ENCODE results near the gene CTDSPL.

The CTDSPL gene

DNA sequence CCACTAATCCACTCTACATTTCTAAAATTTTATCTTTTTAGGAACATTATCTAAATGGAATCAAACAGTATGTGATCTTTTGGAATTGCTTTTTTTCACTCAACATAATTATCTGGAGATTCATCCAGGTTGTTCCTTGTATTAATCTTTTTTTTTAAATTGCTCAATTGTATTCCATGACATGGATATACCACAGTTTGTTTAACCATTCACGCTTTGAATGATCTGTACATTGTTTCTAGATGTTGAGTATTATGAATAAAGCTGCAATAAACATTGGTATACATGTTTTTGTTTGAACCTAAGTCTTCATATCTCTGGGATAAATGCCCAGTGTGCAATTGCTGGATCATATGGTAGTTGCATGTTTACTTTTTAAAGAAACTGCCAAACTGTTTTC lies 5.5 kb downstream of the CTDSPL start:
- no peaks in the 10 kb centered on the region for H3K36me3 ChIP-seq
- DNase-seq = no peak
- H3K4me3 ChIP-seq = no peak overlapping the region
- intact Hi-C loops (cut with DNase I; ENCODE audit: low total_unique reads) = no loop called here
- TF ChIP-seq, protein P1, sequence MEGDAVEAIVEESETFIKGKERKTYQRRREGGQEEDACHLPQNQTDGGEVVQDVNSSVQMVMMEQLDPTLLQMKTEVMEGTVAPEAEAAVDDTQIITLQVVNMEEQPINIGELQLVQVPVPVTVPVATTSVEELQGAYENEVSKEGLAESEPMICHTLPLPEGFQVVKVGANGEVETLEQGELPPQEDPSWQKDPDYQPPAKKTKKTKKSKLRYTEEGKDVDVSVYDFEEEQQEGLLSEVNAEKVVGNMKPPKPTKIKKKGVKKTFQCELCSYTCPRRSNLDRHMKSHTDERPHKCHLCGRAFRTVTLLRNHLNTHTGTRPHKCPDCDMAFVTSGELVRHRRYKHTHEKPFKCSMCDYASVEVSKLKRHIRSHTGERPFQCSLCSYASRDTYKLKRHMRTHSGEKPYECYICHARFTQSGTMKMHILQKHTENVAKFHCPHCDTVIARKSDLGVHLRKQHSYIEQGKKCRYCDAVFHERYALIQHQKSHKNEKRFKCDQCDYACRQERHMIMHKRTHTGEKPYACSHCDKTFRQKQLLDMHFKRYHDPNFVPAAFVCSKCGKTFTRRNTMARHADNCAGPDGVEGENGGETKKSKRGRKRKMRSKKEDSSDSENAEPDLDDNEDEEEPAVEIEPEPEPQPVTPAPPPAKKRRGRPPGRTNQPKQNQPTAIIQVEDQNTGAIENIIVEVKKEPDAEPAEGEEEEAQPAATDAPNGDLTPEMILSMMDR (IDR thresholded peaks at IDR 0.05) = no peak
- no peaks in the 10 kb centered on the region for H3K27me3 ChIP-seq
- peaks cover 0 to 30% (median 16%) of the 10 kb centered on the region in 4 donors for H3K4me1 ChIP-seq
- peaks cover 0 to 12% (median 0%) of the 10 kb centered on the region in 3 donors for H3K9me3 ChIP-seq
- no peak overlapping the region for H3K27ac ChIP-seq

DNA sequence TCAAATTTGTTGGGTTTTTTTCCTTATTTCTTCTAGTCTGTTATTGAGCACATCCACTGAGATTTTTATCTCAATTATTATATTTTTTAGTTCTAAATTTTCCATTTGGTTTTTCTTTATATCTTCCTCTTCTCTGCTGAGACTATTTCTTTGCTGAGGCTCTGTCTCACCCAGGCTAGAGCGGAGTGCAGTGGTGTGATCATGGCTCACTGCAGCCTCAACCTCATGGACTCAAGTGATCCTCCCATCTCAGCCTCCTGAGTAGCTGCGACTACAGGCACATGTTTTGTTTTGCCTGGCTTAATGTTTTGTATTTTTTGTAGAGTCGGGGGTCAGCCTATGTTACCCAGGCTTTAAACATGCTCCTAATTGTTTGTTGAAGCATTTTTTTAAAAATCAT lies 10.2 kb downstream of the CTDSPL start:
- H3K27me3 ChIP-seq = no peaks in the 10 kb centered on the region
- TF ChIP-seq, protein P1 (IDR thresholded peaks at IDR 0.05) = no peak
- H3K9me3 ChIP-seq = peaks cover 0 to 12% (median 0%) of the 10 kb centered on the region in 3 donors
- H3K27ac ChIP-seq = no peak overlapping the region
- H3K4me1 ChIP-seq = no peaks in the 10 kb centered on the region
- no peak for DNase-seq
- H3K36me3 ChIP-seq = no peaks in the 10 kb centered on the region
- H3K4me3 ChIP-seq = no peak overlapping the region
- intact Hi-C loops (cut with DNase I; ENCODE audit: low total_unique reads) = no loop called here

DNA sequence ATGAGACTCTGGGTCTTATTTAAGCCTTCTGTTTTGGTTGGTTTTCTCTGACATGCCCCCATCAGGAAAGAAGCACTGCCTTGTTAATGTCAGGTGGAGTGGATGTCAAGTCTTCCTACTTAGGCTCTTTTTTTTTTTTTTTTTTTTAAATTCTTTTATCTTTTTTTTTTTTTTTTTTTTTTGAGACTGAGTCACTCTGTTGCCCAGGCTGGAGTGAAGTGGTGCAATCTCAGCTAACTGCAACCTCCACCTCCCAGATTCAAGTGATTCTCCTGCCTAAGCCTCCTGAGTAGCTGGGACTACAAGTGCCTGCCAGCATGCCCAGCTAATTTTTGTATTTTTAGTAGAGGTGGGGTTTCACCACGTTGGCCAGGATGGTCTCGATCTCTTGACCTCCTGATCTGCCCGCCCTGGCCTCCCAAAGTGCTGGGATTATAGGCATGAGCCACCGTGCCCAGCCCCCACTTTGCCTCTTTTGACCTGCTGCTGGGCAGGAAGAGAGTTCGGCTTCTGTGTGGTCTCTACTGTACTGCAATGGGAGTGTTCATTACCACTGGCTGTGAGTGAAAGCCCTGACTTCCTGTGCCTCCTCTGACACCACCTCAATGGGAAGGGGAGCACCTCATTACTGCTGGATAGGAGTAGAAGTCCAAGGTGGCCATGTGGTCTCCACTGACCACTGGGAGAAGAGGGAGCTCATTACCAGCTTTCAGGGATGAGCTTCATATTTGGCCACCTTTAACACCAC lies 10.9 kb downstream of the CTDSPL start:
- DNase-seq = no peak
- H3K9me3 ChIP-seq = peaks cover 0 to 12% (median 0%) of the 10 kb centered on the region in 3 donors
- TF ChIP-seq, protein P1 (IDR thresholded peaks at IDR 0.05) = no peak
- H3K27ac ChIP-seq = no peak overlapping the region
- intact Hi-C loops (cut with DNase I; ENCODE audit: low total_unique reads) = no loop called here
- H3K4me1 ChIP-seq = no peaks in the 10 kb centered on the region
- no peaks in the 10 kb centered on the region for H3K36me3 ChIP-seq
- no peak overlapping the region for H3K4me3 ChIP-seq
- no peaks in the 10 kb centered on the region for H3K27me3 ChIP-seq

DNA sequence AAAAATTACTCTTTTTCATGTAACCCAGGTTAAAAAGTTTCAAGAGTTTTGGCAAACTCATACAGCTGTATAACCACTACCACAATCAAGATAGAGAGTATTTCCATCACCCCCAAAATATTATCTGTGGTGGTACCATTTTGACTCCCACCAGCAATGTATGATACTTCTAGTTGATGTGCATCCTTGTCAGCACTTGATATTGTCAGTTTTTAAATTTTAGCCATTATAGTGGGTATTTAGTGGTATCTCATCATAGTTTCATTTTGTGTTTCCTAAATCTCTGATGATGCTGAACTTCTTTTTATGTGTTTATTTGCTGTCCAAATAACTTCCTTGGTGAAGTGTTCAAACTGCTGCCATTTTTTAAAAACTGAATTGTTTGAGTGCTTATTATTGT lies 14.6 kb downstream of the CTDSPL start:
- intact Hi-C loops (cut with DNase I; ENCODE audit: low total_unique reads) = no loop called here
- peaks cover 0 to 15% (median 3%) of the 10 kb centered on the region in 4 donors for H3K4me1 ChIP-seq
- no peaks in the 10 kb centered on the region for H3K36me3 ChIP-seq
- H3K27me3 ChIP-seq = no peaks in the 10 kb centered on the region
- peaks cover 0 to 8% (median 0%) of the 10 kb centered on the region in 3 donors for H3K9me3 ChIP-seq
- H3K4me3 ChIP-seq = no peak overlapping the region
- no peak overlapping the region for H3K27ac ChIP-seq
- TF ChIP-seq, protein P1 (IDR thresholded peaks at IDR 0.05) = no peak
- DNase-seq = no peak

DNA sequence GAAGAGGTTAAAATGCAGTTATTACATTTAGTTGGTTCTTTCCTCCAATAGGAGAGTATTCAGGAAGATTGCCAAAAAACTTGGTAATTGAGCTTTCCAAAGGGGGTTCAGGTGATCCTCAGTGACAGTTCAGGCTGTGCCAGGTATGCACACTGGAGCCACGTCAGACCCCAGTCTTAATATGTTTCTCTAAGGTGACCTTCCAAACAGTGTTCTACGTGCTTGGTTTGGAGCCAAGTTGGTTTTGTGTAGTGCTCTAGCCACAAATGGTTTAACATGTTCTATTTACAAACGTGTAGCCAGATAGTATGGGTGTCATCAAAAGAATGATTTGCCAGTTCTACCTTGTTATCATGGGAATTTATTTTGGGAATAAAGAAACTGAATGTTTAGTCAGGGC lies 21.0 kb downstream of the CTDSPL start:
- Histone ChIP-seq H3K9me3 (no peaks in the 10 kb centered on the region), H3K27me3 (no peaks in the 10 kb centered on the region), H3K4me1 (peaks cover 0 to 51% (median 21%) of the 10 kb centered on the region in 4 donors), H3K27ac (no peak overlapping the region), H3K4me3 (no peak overlapping the region), H3K36me3 (no peaks in the 10 kb centered on the region)
- intact Hi-C loops (cut with DNase I; ENCODE audit: low total_unique reads) = no loop called here
- TF ChIP-seq, protein P1 (IDR thresholded peaks at IDR 0.05) = no peak
- no peak for DNase-seq

Data from tibial artery (tissue), 4 donors.